Common myeloid progenitor, CD34-positive (primary cell): ENCODE data around the gene TRAPPC10.

Experiments
- CTCF ChIA-PET: fragments of 350-600 bp; sonication (Branson Sonifier 250); formaldehyde crosslinking; loops from one replicate; lab custom pipeline; 2021; ENCODE audit warnings: antibody characterized with exemption; lab: Charles Lee
- POLR2A ChIA-PET: fragments of 350-600 bp; sonication (Branson Sonifier 250); formaldehyde crosslinking; loops from one replicate; lab custom pipeline; 2021; ENCODE audit warnings: antibody characterized with exemption; lab: Charles Lee
- DNase-seq, 3 donors: peaks; one replicate each; pipeline versions ENCODE4 v3.0.0 to v3.0.0-alpha.2; 2013
- H3K27ac ChIP-seq, 2 experiments: 1 replicate in 1 of 2; 2 replicates in 1 of 2; pipeline ENCODE4 v1.7.0; 2013; ENCODE audit warnings: inconsistent platforms in 2 of 2, low read length in 2 of 2, mild to moderate bottlenecking in 2 of 2, low read depth in 1 of 2, moderate library complexity in 1 of 2; ENCODE audit not compliant: severe bottlenecking in 2 of 2, insufficient read depth in 1 of 2, poor library complexity in 1 of 2
- H3K27me3 ChIP-seq, 5 experiments: replicated peaks in 2 of 5; 1 replicate in 3 of 5; 2 replicates in 2 of 5; pipeline versions ENCODE4 v1.6.1 to v1.7.0; 2013; ENCODE audit warnings: low read length in 4 of 5, mild to moderate bottlenecking in 2 of 5, moderate library complexity in 2 of 5, inconsistent platforms in 1 of 5; ENCODE audit not compliant: insufficient read depth in 5 of 5, control insufficient read depth in 4 of 5
- H3K36me3 ChIP-seq, 4 experiments: 1 replicate in 2 of 4; 2 replicates in 2 of 4; pipeline versions ENCODE4 v1.6.1 to v1.7.0; 2013; ENCODE audit warnings: low read length in 3 of 4, control low read depth in 1 of 4, mild to moderate bottlenecking in 1 of 4; ENCODE audit not compliant: control insufficient read depth in 4 of 4, insufficient read depth in 4 of 4
- H3K4me1 ChIP-seq, 4 experiments: 1 replicate in 3 of 4; 2 replicates in 1 of 4; pipeline versions ENCODE4 v1.6.1 to v1.7.1; 2013; ENCODE audit warnings: low read length in 3 of 4, mild to moderate bottlenecking in 3 of 4, control low read depth in 1 of 4, inconsistent platforms in 1 of 4, moderate library complexity in 1 of 4; ENCODE audit not compliant: control insufficient read depth in 4 of 4, insufficient read depth in 4 of 4; ENCODE audit errors: control extremely low read depth in 1 of 4
- H3K4me3 ChIP-seq, 7 experiments: 1 replicate in 4 of 7; 2 replicates in 3 of 7; pipeline versions ENCODE4 v1.5.1 to v1.7.0; 2013; ENCODE audit warnings: mild to moderate bottlenecking in 7 of 7, low read length in 6 of 7, moderate library complexity in 6 of 7, inconsistent platforms in 2 of 7, low read depth in 2 of 7, control low read depth in 1 of 7; ENCODE audit not compliant: insufficient read depth in 4 of 7, control insufficient read depth in 1 of 7; ENCODE audit errors: extremely low read depth in 1 of 7
- H3K9me3 ChIP-seq, 5 experiments: 1 replicate in 4 of 5; 2 replicates in 1 of 5; pipeline versions ENCODE4 v1.6.1 to v1.7.1; 2013; ENCODE audit warnings: low read length in 4 of 5, mild to moderate bottlenecking in 2 of 5, inconsistent platforms in 1 of 5, low read depth in 1 of 5, moderate library complexity in 1 of 5; ENCODE audit not compliant: control insufficient read depth in 4 of 5, insufficient read depth in 2 of 5; ENCODE audit errors: control extremely low read depth in 1 of 5
- WGBS: methylation state at CpG from one replicate; pipeline ENCODE4 v1.1.5; 2013; ENCODE audit not compliant: insufficient coverage; 5-methylcytosine and 5-hydroxymethylcytosine counted together

Gene TRAPPC10

DNA sequence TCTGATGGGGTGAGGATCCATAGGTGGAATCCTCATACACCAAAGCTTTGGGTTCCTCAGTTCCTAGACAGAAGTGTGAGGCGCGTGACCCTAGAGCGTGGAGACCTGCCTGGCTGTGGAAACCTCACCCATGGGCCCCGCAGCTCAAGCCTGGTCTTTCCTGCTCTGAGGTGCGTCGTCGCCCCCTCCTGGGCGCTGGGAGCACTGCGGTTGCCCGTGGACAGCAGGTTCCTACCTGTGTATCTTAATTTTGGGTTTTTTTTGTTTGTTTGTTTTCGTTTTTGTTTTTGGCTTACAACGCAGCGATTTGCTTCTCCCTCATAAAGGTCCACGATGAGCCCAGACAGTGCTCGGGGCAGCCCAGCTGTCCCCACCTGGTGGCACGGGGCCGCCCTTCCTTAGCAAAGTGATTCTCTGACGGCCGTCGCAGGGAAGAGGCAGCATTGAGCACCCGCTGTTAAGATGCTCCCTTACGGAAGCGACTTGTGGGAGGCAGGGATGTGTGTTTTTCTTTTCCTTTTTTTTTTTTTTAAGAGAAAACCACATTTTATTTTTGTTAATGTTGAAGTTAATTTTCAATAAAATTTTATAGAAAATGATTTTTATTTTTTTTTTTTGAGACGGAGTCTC lies 36.5 kb upstream of the TRAPPC10 start:
- Histone ChIP-seq H3K36me3 (peaks cover 5 to 35% (median 22%) of the 10 kb centered on the region in 4 experiments), H3K4me3 (no peak overlapping the region), H3K9me3 (no peaks in the 10 kb centered on the region), H3K27me3 (no peaks in the 10 kb centered on the region), H3K4me1 (peaks cover 0 to 3% (median 0%) of the 10 kb centered on the region in 4 experiments), H3K27ac (no peak overlapping the region)
- ChIA-PET CTCF (interaction anchor here (0.7 to 4.1 kb wide), 17 partner anchors 11 to 178 kb away, joined by 3 to 31 read pairs (median 3); no protein-coding TSS in a partner anchor), POLR2A (no interaction called here)
- WGBS, result 34% methylated on average over 14 of the region's 24 CpGs
- DNase-seq, result peak; percentile 74 to 84 (median 83)

DNA sequence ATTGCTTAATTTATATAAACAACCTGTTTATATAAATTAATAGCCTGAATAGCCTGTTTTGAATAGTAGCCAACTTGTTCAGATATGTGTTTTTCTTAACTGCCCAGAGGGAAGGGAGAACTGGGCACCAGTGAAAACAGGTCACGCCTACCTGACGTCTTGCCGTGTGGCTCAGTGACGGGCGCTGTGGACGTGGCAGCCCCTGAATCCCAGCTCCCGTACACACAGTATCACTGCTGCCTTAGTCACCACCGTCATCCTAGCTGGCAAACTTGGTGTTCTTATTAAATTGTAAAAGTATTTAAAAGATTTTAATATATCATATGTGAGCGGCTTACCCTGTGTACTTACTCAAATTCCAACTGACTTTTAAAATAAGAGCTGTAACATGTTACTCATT lies 35.4 kb upstream of the TRAPPC10 start:
- H3K9me3 ChIP-seq, result no peaks in the 10 kb centered on the region
- no peak overlapping the region for H3K27ac ChIP-seq
- ChIA-PET CTCF (interaction anchor here (0.9 to 4.1 kb wide), 12 partner anchors 11 to 174 kb away, joined by 3 to 31 read pairs (median 4); no protein-coding TSS in a partner anchor), POLR2A (no interaction called here)
- H3K36me3 ChIP-seq, result peaks cover 3 to 38% (median 19%) of the 10 kb centered on the region in 4 experiments
- H3K4me3 ChIP-seq, result no peak overlapping the region
- WGBS, result 86% methylated on average over 4 of the region's 9 CpGs
- H3K4me1 ChIP-seq, result peaks cover 0 to 3% (median 0%) of the 10 kb centered on the region in 4 experiments
- DNase-seq, result no peak
- no peaks in the 10 kb centered on the region for H3K27me3 ChIP-seq

DNA sequence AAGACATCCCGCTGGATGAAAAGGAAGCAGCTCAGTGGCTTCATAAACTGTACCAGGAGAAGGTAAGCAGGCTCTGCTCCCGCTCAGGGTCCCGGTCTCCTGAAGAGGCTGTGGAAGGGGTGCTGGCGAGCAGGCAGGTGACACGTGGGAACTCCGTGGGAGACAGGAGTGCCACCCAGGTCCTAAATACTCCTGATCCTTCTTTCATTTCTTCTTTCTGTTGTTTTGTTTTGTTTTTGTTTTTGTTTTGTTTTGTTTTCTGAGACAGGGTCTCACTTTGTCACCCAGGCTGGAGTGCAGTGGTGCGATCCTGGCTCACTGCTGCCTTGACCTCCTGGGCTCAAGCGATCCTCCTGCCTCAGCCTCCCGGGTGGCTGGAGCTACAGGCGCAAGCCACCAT lies 34.0 kb upstream of the TRAPPC10 start:
- Histone ChIP-seq H3K27ac (no peak overlapping the region), H3K4me1 (peaks cover 0 to 3% (median 0%) of the 10 kb centered on the region in 4 experiments), H3K36me3 (peaks cover 0 to 39% (median 15%) of the 10 kb centered on the region in 4 experiments), H3K27me3 (no peaks in the 10 kb centered on the region), H3K4me3 (no peak overlapping the region), H3K9me3 (no peaks in the 10 kb centered on the region)
- CTCF ChIA-PET, result interaction anchor here (4.1 kb wide), 1 partner anchor 168 kb away, joined by 31 read pairs; no protein-coding TSS in a partner anchor
- no peak for DNase-seq
- WGBS, result 100% methylated on average over 1 of the region's 10 CpGs
- POLR2A ChIA-PET, result no interaction called here

DNA sequence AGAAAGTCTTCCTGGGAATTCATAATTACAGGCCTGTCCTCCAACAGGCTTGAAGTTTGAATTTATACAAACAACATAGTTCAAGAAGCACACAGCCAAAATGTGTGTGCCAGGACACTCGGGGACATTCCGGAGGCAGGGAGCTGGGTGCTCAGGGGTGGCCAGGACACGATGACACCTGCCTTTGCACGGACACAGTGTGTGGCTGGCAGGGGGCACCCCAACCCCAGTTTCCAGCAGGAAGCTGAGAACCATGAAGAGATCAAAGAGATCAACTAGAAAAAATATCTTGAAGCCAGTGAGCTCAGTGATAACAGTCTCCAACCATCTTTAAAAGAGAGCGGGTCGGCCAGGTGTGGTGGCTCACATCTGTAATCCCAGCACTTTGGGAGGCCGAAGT lies 32.5 kb upstream of the TRAPPC10 start:
- Histone ChIP-seq H3K36me3 (peaks cover 0 to 40% (median 15%) of the 10 kb centered on the region in 4 experiments), H3K9me3 (no peaks in the 10 kb centered on the region), H3K4me1 (peaks cover 0 to 3% (median 0%) of the 10 kb centered on the region in 4 experiments), H3K27me3 (no peaks in the 10 kb centered on the region), H3K4me3 (no peak overlapping the region), H3K27ac (no peak overlapping the region)
- CTCF ChIA-PET, result interaction anchor here (0.7 to 1.3 kb wide), 3 partner anchors 12 to 171 kb away, joined by 3 to 5 read pairs (median 3); no protein-coding TSS in a partner anchor
- DNase-seq, result no peak
- 91% methylated on average over 7 of the region's 7 CpGs for WGBS
- POLR2A ChIA-PET, result no interaction called here

DNA sequence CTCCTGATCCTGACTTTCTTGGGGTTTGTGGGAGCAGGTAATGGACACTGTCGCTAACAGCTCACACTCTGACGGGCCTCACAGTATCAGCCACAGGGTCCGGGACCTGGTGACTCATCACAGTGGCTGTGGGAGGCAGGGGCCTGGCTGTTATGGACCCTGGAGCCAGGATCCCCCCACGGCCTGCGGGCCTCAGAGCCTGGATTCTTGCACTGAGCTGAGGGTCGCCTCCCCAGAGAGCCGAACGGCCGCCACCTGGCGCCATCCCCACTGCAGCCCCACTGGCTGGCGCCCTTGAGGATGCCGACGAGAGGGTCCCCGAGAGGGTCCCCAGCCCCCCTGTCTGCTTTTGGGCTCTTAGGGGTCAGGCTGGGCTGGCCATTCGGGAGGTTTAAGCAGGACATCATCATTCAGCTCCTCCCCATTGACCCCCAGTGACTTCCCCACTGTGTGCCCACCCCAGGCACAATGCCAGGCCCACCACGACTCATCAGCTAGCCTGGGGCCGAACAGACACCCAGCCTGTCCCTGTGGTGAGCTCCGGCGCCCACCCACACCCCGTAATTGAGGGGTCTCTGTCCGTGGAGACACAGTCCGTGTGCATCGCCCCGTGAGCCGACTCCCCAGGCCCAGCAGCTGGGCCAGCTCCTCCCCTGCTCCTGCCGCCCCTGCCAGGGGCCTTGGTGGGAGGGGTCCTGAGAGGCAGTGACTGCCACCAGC lies 30.8 kb upstream of the TRAPPC10 start:
- ChIA-PET CTCF (interaction anchor here (1.3 kb wide), 1 partner anchor 8 kb away, joined by 4 read pairs; no protein-coding TSS in a partner anchor), POLR2A (no interaction called here)
- DNase-seq, result no peak
- no peaks in the 10 kb centered on the region for H3K27me3 ChIP-seq
- peaks cover 0 to 8% (median 4%) of the 10 kb centered on the region in 4 experiments for H3K4me1 ChIP-seq
- no peaks in the 10 kb centered on the region for H3K9me3 ChIP-seq
- peaks cover 0 to 40% (median 15%) of the 10 kb centered on the region in 4 experiments for H3K36me3 ChIP-seq
- H3K27ac ChIP-seq, result no peak overlapping the region
- WGBS, result 98% methylated on average over 24 of the region's 26 CpGs
- H3K4me3 ChIP-seq, result no peak overlapping the region

DNA sequence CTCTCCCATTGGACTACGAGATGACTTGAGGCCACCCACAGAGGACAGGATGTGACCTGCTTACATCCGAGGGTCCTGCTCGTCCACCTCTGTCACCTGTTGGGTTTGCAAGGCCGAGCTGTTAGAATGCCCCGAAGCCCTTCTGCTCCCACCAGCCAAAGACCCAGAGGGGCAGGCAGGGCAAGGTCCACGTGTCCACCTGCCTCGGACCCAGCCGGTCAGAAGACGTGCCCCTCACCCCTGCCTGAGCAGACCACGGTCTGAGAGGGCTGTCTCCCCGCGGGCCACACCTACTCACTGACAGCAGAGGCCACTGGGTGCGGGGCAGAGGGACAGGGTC lies 30.3 kb upstream of the TRAPPC10 start:
- Histone ChIP-seq H3K27me3 (no peaks in the 10 kb centered on the region), H3K36me3 (peaks cover 0 to 40% (median 15%) of the 10 kb centered on the region in 4 experiments), H3K9me3 (no peaks in the 10 kb centered on the region), H3K4me3 (no peak overlapping the region), H3K27ac (no peak overlapping the region), H3K4me1 (peaks cover 0 to 8% (median 4%) of the 10 kb centered on the region in 4 experiments)
- 92% methylated on average over 11 of the region's 13 CpGs for WGBS
- ChIA-PET POLR2A (no interaction called here), CTCF (interaction anchor here (1.3 kb wide), 1 partner anchor 9 kb away, joined by 4 read pairs; no protein-coding TSS in a partner anchor)
- DNase-seq, result no peak
